Activated naive CD8-positive, alpha-beta T cell treated with anti-CD3 and anti-CD28 coated beads, Interleukin-2, amount 50 U/mL, for 16 hours (primary cell): ENCODE results near the gene PINK1.
"Not testable (repeated sequence)": the region's sequence is repeated elsewhere in the genome, so short reads cannot be mapped to it uniquely, and the experiment has no call there.

Source experiments
- DNase-seq: peaks from one replicate; pipeline ENCODE4 v3.0.0-alpha.2; 2020; ENCODE audit warnings: low read depth, low spot score

Gene PINK1

GRCh38 chr1:20633190-20634064, at the start of gene PINK1:
TSS of gene PINK1 (plus strand) at chr1:20633458. CDS start at chr1:20633549, 91 bp downstream.
- peak; percentile 60 for DNase-seq

- no peak for DNase-seq
Observed at GRCh38 chr1:20584890-20585289, 48.4 kb upstream of the PINK1 start.

GRCh38 chr1:20586953-20587660, 46.2 kb upstream of the PINK1 start:
- no peak for DNase-seq

DNA sequence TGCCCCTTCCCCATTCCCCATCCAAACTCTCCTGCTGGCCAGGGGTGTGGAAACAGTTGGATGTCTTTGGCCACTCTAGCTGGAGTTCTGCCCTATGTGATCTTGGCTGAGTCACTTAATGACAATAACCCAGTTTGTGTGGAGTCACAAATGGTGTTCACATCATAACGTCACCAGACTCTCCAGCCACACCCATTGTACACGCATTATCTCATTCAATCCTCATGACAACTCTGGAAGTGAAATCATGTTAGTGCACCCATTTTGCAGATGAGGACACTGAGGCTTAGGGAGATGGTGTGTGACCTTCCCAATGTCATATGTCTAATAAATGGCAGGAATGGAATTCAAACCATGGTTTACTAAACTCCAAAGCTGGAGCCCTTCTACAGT, 45.6 kb upstream of the PINK1 start:
- DNase-seq = no peak

- no peak for DNase-seq
Observed at GRCh38 chr1:20588634-20589225, 44.5 kb upstream of the PINK1 start, which contains the start of gene CDA. TSS of gene CDA (plus strand) at chr1:20589097. CDS start at chr1:20589130, 33 bp downstream.

GRCh38 chr1:20589331-20590278, 43.7 kb upstream of the PINK1 start:
- DNase-seq = no peak

GRCh38 chr1:20590306-20590777, 42.9 kb upstream of the PINK1 start:
- no peak for DNase-seq

GRCh38 chr1:20593756-20594155, 39.5 kb upstream of the PINK1 start:
- DNase-seq = no peak

- no peak for DNase-seq
Observed at GRCh38 chr1:20594746-20595145, 38.5 kb upstream of the PINK1 start.

DNA sequence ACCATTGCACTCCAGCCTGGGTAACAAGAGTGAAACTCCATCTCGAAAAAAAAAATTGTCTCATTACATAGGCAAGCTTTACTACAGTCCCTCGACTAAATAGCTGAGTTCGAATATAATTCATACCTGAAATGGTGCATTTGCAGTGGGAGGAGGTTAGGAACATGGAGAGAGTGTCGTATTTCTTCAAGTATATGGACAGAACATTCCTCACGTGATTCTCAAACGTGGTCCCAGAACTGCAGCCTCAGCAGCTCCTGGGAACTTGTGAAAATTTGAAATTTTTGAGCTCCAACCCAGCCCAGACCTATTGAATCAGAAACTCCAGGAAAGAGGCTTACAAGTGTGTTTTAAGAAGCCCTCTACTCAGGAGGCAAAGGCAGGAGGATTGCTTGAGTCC, 37.2 kb upstream of the PINK1 start:
- DNase-seq = no peak

DNA sequence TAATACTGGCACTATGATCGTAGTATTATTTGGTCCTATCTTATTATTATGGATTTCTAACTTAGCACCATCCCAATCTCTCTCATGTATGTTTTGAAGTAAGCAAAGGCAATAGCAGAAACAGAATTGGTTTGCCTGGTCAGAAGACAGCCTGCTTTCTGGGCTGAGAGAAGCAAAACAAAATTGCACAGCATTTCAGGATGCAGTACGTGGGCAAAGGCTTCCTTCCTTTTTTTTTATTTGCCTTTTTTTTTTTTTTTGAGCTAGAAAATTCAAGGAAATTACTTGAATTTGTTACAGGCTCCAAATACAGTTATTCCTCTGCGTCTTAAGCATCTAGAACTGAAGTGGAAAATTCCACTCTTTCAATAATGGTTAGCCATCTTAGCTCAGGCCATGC, 35.6 kb upstream of the PINK1 start:
- DNase-seq = no peak

DNA sequence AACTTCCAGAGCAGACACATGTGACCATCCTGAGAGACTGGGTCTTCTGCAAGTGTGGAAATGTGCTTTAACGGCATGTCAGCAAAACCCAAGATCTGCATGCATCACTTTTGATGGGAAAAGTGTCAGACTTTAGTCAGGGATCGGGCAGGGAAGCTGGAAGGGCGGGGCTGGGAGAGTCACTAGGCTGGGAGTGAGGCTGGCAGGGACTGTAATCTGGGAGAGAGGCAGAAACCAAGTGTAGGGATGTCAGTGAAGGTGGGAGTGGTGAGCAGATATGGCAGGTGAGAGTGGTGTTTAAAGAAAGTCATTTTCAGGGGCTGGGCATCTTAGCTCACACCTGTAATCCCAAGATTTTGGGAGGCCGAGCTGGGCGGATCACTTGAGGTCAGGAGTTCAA, 33.1 kb upstream of the PINK1 start:
- no peak for DNase-seq

- no peak for DNase-seq
Observed at GRCh38 chr1:20601129-20601825, 32.0 kb upstream of the PINK1 start.

DNA sequence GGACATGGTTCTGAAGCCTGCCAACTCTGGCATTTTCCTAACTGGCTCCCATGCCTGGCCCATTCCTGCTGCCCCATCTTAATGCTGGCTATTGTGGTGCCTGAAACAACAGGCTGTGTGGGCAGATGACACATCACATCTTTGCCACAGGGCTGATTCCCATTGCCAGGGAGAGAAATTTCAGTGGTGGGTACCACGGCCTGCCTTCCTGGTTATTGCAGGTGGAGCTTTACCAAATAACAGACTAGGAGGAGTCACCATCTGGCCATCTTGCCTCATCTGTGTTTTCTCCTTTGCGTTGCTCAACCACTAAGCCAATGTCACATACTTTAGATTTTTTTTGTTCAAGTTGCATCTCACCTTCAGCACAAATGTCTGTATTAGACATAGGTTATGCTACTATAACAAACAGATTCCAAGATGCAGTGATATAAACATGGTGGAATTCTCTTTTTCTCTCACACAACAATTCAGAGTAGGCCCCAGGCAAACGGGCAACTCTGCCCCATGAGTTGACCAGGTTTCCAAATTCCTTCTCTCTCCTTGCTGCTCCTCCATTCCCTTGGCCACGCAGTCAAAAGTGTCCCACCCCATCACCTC, 30.3 kb upstream of the PINK1 start:
- no peak for DNase-seq

DNA sequence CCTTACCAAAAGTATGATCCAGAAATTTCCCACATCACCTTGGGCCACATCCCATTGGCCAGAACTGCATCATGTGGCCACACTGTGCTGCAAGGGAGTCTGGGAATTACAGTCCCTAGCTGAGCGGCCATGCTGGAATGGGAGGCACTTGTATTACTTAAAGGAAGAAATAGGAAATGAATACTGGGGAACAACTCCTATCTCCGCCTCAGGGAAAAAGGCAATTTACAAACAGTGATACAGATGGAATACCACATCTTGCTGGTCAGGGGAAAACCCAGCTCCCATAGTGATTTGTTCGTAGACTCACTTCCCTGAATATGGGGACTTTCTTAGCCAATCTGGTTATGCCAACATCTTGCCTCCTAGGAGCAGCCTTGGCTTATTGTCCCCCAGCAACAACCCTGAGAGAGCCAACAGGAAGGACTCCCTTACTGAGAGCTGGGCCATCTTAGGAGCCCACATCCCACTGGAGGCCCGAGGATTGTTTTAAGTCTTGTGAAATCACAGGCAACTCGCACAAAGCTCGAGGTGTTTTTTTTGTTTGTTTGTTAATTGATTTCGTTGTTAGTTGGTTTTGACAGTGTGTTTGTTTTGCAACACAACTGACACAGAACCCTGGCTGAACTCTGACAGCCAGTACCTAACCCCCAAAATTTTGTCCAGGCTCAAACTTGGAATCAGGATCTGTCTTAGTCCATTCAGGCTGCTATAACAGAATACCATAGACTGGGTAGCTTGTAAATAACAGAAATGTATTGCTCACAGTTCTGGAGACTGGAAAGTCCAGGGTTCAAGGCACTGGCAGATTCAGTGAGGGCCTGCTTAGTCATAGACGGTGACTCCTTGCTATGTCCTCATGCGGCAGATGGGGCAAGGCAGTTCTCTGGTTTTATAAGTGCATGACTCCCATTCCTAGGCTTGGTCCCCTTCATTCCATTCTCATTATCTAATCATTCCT, 29.5 kb upstream of the PINK1 start:
- DNase-seq = no peak

- DNase-seq = no peak
Observed at GRCh38 chr1:20604678-20605077, 28.6 kb upstream of the PINK1 start.

DNA sequence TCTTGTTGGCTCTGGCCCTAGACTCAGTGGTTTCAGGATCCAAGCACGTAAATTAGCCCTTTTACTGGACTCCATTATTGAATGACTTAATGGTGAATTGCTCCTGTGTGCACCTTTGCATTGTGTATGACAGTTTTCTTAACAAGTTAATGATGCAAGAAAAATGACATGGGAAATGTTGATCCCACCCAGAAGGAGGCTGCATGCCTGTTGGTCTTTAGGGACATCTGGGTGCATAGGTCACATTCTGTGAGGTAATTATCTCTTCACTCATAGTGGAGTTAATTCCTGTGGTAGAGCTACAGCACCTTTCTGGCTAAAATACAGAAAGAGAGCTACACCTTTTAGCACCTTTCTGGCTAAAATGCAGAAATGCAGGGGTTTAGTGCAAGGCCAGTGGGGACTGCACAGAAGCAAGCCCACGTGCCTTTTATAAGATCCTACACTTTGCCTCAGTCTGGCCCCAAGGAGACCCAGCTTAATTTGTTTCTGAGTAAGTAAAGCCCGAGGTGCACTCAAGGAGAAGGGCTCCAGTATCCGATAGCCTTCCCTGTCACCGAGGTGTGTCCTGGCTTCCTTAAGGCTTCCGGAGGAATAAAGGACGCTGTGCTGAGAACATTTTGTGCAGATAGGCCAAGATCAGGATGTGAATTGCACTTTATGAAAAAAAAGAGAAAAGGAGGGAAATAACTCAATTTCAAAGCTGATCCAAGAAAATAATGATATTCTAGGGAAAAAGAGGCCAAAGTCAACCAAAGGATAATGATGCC, 26.3 kb upstream of the PINK1 start:
- not testable (repeated sequence) for DNase-seq

- DNase-seq = no peak
Observed at GRCh38 chr1:20609541-20609940, 23.7 kb upstream of the PINK1 start.
